Measurements from ENCODE around the gene BMP8A.

BMP8A gene

DNA sequence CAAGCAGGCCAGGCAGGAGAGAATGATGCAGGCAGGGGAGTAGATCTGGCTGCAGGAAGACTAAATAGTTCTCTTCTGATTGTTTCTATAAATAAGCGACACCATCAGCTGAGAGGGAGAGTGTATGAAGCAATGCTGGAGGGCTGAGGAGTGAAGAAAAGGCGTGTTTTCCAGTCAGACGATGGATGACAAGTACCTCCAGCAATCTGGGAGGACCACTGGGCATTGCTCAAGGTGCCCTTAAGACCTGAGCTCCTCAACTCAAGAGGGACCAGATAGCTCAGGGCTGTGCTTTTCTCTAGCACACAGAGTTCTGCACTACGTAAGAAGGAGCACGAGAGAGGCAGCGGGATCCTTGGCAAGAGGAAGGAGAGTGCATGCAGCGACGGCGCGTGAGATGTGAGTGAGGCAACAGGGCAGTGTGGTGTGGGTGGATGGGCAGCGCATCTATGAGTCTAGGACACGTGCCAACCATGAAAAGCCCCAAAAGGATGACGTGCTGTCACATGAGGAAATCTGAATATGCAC, 49.1 kb downstream of the BMP8A start:
- TF ChIP-seq, protein P1, sequence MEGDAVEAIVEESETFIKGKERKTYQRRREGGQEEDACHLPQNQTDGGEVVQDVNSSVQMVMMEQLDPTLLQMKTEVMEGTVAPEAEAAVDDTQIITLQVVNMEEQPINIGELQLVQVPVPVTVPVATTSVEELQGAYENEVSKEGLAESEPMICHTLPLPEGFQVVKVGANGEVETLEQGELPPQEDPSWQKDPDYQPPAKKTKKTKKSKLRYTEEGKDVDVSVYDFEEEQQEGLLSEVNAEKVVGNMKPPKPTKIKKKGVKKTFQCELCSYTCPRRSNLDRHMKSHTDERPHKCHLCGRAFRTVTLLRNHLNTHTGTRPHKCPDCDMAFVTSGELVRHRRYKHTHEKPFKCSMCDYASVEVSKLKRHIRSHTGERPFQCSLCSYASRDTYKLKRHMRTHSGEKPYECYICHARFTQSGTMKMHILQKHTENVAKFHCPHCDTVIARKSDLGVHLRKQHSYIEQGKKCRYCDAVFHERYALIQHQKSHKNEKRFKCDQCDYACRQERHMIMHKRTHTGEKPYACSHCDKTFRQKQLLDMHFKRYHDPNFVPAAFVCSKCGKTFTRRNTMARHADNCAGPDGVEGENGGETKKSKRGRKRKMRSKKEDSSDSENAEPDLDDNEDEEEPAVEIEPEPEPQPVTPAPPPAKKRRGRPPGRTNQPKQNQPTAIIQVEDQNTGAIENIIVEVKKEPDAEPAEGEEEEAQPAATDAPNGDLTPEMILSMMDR (IDR thresholded peaks at IDR 0.05; ENCODE audit: low read depth, low read length) = no peak
- DNase-seq (ENCODE audit: low read depth in 2 of 2) = peak; percentile 82 to 97
- H3K4me3 ChIP-seq (replicated peaks in 1 of 2; ENCODE audit: low read depth in 2 of 2, low read length in 2 of 2) = no peak overlapping the region

- TF ChIP-seq, protein P1 (IDR thresholded peaks at IDR 0.05; ENCODE audit: low read depth, low read length) = no peak
These were observed 51.5 kb downstream of the BMP8A start for GRCh38 chr1:39542924-39543323.

GRCh38 chr1:39544327-39544726, 52.9 kb downstream of the BMP8A start:
- no peak overlapping the region for H3K4me3 ChIP-seq (replicated peaks in 1 of 2; ENCODE audit: low read depth in 2 of 2, low read length in 2 of 2)
- DNase-seq (ENCODE audit: low read depth in 2 of 2) = no peak
- TF ChIP-seq, protein P1 (IDR thresholded peaks at IDR 0.05; ENCODE audit: low read depth, low read length) = no peak

More at GRCh38 chr1:39542924-39543323, 51.5 kb downstream of the BMP8A start:
- no peak overlapping the region for H3K4me3 ChIP-seq (replicated peaks in 1 of 2; ENCODE audit: low read depth in 2 of 2, low read length in 2 of 2)
- no peak for DNase-seq (ENCODE audit: low read depth in 2 of 2)

DNA sequence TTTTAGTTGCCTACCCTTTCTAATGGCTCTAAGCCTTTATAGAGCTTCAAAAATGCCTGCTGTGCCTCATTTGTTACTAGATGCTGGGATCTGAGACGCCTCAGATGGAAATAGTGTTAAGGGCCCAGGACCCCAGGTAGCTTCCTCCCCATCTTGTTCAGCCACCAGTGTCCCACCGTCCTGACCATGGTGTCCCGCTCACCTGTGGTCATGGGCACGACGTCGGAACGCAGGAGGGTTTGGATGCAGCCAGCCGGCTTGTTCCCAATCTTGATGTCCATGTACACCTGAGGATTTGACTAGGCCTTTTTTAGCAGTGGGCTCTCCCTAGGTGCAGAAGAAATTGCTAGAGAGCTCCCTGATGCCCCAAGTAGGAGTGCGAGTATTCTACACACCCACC, 54.1 kb downstream of the BMP8A start:
- H3K4me3 ChIP-seq (replicated peaks in 1 of 2; ENCODE audit: low read depth in 2 of 2, low read length in 2 of 2) = no peak overlapping the region
- TF ChIP-seq, protein P1 (IDR thresholded peaks at IDR 0.05; ENCODE audit: low read depth, low read length) = no peak
- no peak for DNase-seq (ENCODE audit: low read depth in 2 of 2)

- TF ChIP-seq, protein P1 (IDR thresholded peaks at IDR 0.05; ENCODE audit: low read depth, low read length) = no peak
- no peak overlapping the region for H3K4me3 ChIP-seq (replicated peaks in 1 of 2; ENCODE audit: low read depth in 2 of 2, low read length in 2 of 2)
- no peak for DNase-seq (ENCODE audit: low read depth in 2 of 2)
These were observed 62.8 kb downstream of the BMP8A start for GRCh38 chr1:39554277-39554676.

DNA sequence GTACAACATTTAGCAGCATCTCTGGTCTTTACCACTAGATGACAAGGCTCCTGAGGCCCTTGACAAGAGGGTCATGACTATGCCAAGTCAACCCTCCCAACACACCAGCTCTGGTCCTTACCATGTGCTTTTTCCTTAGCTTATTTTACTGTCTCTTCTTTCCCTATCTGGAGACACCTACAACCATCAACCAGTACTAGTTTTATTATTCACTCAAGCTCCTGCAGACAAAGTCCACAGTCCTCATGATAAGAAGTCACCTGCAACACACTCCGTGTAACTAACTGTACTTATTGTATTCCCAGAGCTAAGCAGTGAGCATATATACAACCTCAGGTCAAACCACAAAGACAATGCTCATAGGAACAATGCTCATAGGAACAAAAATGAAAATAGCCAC, 69.8 kb downstream of the BMP8A start:
- DNase-seq (ENCODE audit: low read depth in 2 of 2) = no peak
- TF ChIP-seq, protein P1 (IDR thresholded peaks at IDR 0.05; ENCODE audit: low read depth, low read length) = no peak
- no peak overlapping the region for H3K4me3 ChIP-seq (replicated peaks in 1 of 2; ENCODE audit: low read depth in 2 of 2, low read length in 2 of 2)

GRCh38 chr1:39562886-39563285, 71.5 kb downstream of the BMP8A start:
- H3K4me3 ChIP-seq (replicated peaks in 1 of 2; ENCODE audit: low read depth in 2 of 2, low read length in 2 of 2) = no peak overlapping the region
- TF ChIP-seq, protein P1 (IDR thresholded peaks at IDR 0.05; ENCODE audit: low read depth, low read length) = no peak
- DNase-seq (ENCODE audit: low read depth in 2 of 2) = no peak
